ENCODE results near the gene ASCC3. TPM values are rescaled to one million over a fixed set of nuclear protein-coding genes. Genes with fewer than 3 reads are reported as not detected.
"Not testable (repeated sequence)": the region's sequence is repeated elsewhere in the genome, so short reads cannot be mapped to it uniquely, and the experiment has no call there.

The ASCC3 gene
- total and polyA plus RNA-seq, 5 experiments from 2014 or later: 18.0 to 42.3 (median 24.6) TPM

DNA sequence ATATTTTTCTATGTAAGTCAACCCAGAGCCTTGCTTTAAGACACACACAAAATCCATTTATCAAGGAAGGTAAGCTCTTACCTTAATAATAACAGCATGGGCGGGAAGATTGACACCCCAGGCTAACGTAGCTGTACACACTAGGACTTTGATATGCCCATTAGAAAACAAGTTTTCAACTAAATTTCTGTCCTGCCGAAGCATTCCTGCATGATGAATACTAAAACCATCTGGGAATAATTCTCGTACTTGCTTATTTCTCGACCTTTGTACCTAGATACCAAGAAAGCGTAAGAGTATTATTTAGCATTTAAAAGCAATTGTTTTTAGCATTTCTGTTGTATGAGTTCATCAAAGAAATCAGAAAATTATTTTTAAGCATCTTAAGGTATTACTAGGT lies 218.9 kb downstream of the ASCC3 start:
- no peaks in the 10 kb centered on the region for H3K27me3 Mint-ChIP-seq
- peaks cover 0 to 8% (median 4%) of the 10 kb centered on the region in 4 donors for H3K4me1 Mint-ChIP-seq
- DNase-seq (no peak), ATAC-seq (no peak)
- H3K9me3 Mint-ChIP-seq: no peaks in the 10 kb centered on the region
- H3K36me3 Mint-ChIP-seq: peaks cover 0 to 13% (median 9%) of the 10 kb centered on the region in 3 donors
- H3K27ac Mint-ChIP-seq: no peak overlapping the region
- POLR2A ChIA-PET: no interaction called here
- no peak overlapping the region for H3K4me3 Mint-ChIP-seq

DNA sequence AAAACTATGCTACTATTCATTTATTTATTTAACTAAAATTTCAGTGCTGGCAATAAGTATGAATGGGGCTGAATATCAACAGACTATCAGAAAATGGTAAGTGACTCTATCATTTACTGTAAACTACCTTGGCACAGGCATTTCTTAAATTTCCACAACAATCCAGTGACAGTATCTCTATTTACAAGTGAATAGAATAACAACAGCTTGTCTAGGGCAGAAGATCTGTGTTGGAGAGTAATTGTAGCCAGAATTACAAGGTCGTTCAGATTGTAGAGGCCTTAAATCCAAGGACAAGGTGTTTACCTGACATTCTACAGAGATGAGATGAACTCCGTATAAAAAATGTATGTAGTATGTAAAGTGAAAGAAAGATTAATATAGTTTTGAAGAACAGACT lies 222.6 kb downstream of the ASCC3 start:
- Mint-ChIP-seq H3K4me1 (peaks cover 0 to 4% (median 0%) of the 10 kb centered on the region in 4 donors), H3K36me3 (peaks cover 0 to 34% (median 12%) of the 10 kb centered on the region in 3 donors), H3K27me3 (no peaks in the 10 kb centered on the region), H3K9me3 (no peaks in the 10 kb centered on the region), H3K4me3 (no peak overlapping the region), H3K27ac (no peak overlapping the region)
- POLR2A ChIA-PET: no interaction called here
- ATAC-seq (no peak), DNase-seq (no peak)

- H3K27me3 Mint-ChIP-seq: no peaks in the 10 kb centered on the region
- H3K9me3 Mint-ChIP-seq: no peaks in the 10 kb centered on the region
- no peak for DNase-seq
- POLR2A ChIA-PET: no interaction called here
- no peak for ATAC-seq
- H3K36me3 Mint-ChIP-seq: peaks cover 0 to 38% (median 15%) of the 10 kb centered on the region in 3 donors
- no peak overlapping the region for H3K27ac Mint-ChIP-seq
- peaks cover 0 to under 1% (median 0%) of the 10 kb centered on the region in 4 donors for H3K4me1 Mint-ChIP-seq
- no peak overlapping the region for H3K4me3 Mint-ChIP-seq
These were observed 223.3 kb downstream of the ASCC3 start for GRCh38 chr6:100657678-100658330.

DNA sequence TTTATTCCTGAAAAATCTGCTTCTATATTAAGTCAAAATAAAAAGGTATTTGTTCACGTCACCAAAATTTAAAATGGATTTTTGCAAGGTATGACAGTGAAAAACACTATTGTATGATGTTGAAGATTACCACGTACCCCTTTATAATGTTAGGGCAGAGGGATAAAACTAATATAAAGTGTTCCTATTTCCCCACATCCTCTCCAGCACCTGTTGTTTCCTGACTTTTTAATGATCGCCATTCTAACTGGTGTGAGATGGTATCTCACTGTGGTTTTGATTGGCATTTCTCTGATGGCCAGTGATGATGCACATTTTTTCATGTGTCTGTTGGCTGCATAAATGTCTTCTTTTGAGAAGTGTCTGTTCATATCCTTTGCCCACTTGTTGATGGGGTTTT lies 240.0 kb downstream of the ASCC3 start:
- peaks cover 28 to 74% (median 66%) of the 10 kb centered on the region in 3 donors for H3K36me3 Mint-ChIP-seq
- H3K4me3 Mint-ChIP-seq, ATAC-seq: not testable (repeated sequence)

DNA sequence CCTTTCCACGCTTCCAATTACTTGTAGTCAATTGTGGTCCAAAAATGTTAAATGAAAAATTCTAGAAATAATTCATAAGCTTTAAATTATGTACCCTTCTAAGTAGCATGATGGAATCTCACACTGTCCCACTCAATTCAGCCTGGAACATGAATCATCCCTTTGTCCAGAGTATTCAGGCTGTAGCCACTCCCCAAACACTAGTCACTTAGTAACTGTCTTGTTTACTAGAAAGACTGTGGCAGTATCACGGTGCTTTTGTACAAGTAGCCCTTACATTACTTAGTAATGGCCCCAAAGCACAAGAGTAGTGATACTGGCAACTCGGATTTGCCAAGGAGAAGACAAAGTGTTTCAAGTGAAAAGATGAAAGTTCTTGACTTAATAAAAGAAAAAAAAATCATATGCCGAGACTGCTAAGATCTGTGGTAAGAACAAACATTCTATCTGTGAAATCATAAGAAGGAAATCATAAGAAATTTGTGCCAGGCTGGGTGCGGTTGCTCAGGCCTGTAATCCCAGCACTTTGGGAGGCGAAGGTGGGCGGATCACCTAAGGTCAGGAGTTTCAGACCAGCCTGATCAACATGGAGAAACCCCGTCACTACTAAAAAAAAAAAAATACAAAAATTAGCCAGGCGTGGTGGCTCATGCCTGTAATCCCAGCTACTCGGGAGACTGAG lies 247.9 kb downstream of the ASCC3 start:
- Mint-ChIP-seq H3K4me1 (no peaks in the 10 kb centered on the region), H3K9me3 (no peaks in the 10 kb centered on the region), H3K36me3 (peaks cover 12 to 47% (median 29%) of the 10 kb centered on the region in 3 donors), H3K4me3 (no peak overlapping the region), H3K27me3 (no peaks in the 10 kb centered on the region), H3K27ac (no peak overlapping the region)
- POLR2A ChIA-PET: interaction anchor here (0.7 kb wide), 1 partner anchor 1151 kb away, joined by 3 read pairs; no protein-coding TSS in a partner anchor
- no peak for DNase-seq
- ATAC-seq: no peak

More for the DNA sequence above, 240.0 kb downstream of the ASCC3 start:
- POLR2A ChIA-PET, DNase-seq, H3K27me3 Mint-ChIP-seq, H3K9me3 Mint-ChIP-seq, H3K27ac Mint-ChIP-seq, H3K4me1 Mint-ChIP-seq: not testable (repeated sequence)

GRCh38 chr6:100630536-100630935 lies 250.6 kb downstream of the ASCC3 start:
- POLR2A ChIA-PET: no interaction called here
- Mint-ChIP-seq H3K9me3 (no peaks in the 10 kb centered on the region), H3K27me3 (no peaks in the 10 kb centered on the region), H3K4me1 (no peaks in the 10 kb centered on the region), H3K36me3 (peaks cover 12 to 45% (median 25%) of the 10 kb centered on the region in 3 donors), H3K27ac (no peak overlapping the region), H3K4me3 (no peak overlapping the region)
- no peak for ATAC-seq
- no peak for DNase-seq

DNA sequence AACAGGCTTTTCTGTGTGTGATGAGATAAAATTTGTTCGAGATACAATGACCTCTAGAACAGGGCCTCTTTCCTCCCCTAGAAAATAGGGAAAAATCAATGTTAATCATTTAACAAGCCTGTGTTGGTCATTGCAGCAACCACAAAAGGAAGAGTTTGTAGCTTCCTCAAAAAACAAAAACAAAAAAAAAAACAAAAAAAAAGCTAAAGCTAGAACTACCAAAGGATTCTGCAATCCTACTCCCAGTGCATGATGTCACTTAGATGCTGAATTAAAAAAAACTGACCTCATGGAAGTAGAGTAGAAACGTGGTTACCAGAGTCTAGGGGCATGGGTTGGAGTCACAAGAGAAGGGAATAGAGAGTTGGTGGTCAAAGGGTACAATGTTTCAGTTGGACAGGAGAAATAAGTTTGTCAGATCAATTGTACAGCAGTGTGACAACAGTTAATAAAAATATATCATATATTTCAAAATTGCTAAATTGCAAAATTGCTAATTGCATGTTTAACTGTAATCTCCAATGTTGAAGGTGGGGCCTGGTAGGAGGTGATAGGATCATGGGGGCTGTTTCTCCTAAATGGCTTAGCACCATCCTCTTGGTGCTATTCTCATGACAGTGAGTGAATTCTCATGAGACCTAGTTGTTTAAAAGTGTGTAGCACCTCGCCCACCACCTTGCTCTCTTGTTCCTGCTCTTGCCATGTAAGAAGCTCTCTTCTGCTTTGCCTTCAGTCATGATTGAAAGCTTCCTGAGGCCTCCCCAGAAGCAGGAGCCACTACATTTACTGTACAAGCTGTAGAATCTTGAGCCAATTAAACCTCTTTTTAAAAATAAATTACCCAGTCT lies 253.0 kb downstream of the ASCC3 start:
- Mint-ChIP-seq H3K36me3 (peaks cover 25 to 47% (median 35%) of the 10 kb centered on the region in 3 donors), H3K9me3 (no peaks in the 10 kb centered on the region), H3K27me3 (no peaks in the 10 kb centered on the region), H3K4me3 (no peak overlapping the region), H3K4me1 (no peaks in the 10 kb centered on the region), H3K27ac (no peak overlapping the region)
- POLR2A ChIA-PET: interaction anchor here (0.6 kb wide), 1 partner anchor 1024 kb away, joined by 3 read pairs; no protein-coding TSS in a partner anchor
- ATAC-seq (no peak), DNase-seq (no peak)

GRCh38 chr6:100626721-100627120 lies 254.4 kb downstream of the ASCC3 start:
- DNase-seq: no peak
- H3K4me3 Mint-ChIP-seq: no peak overlapping the region
- POLR2A ChIA-PET: no interaction called here
- H3K36me3 Mint-ChIP-seq: peaks cover 31 to 50% (median 45%) of the 10 kb centered on the region in 3 donors
- no peak for ATAC-seq
- no peaks in the 10 kb centered on the region for H3K4me1 Mint-ChIP-seq
- no peaks in the 10 kb centered on the region for H3K27me3 Mint-ChIP-seq
- H3K9me3 Mint-ChIP-seq: peaks cover 0 to 7% (median 0%) of the 10 kb centered on the region in 9 donors
- no peak overlapping the region for H3K27ac Mint-ChIP-seq

- Mint-ChIP-seq H3K27ac (no peak overlapping the region), H3K36me3 (peaks cover 37 to 58% (median 57%) of the 10 kb centered on the region in 3 donors), H3K9me3 (peaks cover 0 to 12% (median 2%) of the 10 kb centered on the region in 9 donors), H3K4me1 (no peaks in the 10 kb centered on the region), H3K27me3 (no peaks in the 10 kb centered on the region), H3K4me3 (no peak overlapping the region)
- DNase-seq: no peak
- POLR2A ChIA-PET: no interaction called here
- ATAC-seq: no peak
These were observed 258.0 kb downstream of the ASCC3 start for GRCh38 chr6:100622907-100623692.

GRCh38 chr6:100620085-100620840 lies 260.9 kb downstream of the ASCC3 start:
- no peak overlapping the region for H3K4me3 Mint-ChIP-seq
- H3K9me3 Mint-ChIP-seq: peaks cover 0 to 12% (median 2%) of the 10 kb centered on the region in 9 donors
- DNase-seq (no peak), ATAC-seq (no peak)
- H3K27ac Mint-ChIP-seq: no peak overlapping the region
- POLR2A ChIA-PET: no interaction called here
- H3K27me3 Mint-ChIP-seq: no peaks in the 10 kb centered on the region
- peaks cover 32 to 52% (median 50%) of the 10 kb centered on the region in 3 donors for H3K36me3 Mint-ChIP-seq
- peaks cover 0 to under 1% (median 0%) of the 10 kb centered on the region in 4 donors for H3K4me1 Mint-ChIP-seq

GRCh38 chr6:100618351-100618671 lies 262.8 kb downstream of the ASCC3 start:
- Mint-ChIP-seq H3K36me3 (peaks cover 24 to 49% (median 44%) of the 10 kb centered on the region in 3 donors), H3K4me3 (no peak overlapping the region), H3K4me1 (peaks cover 0 to 2% (median 0%) of the 10 kb centered on the region in 4 donors), H3K9me3 (peaks cover 0 to 12% (median 2%) of the 10 kb centered on the region in 9 donors), H3K27me3 (no peaks in the 10 kb centered on the region), H3K27ac (no peak overlapping the region)
- POLR2A ChIA-PET: no interaction called here
- ATAC-seq: no peak
- DNase-seq: no peak

Data from naive thymus-derived CD8-positive, alpha-beta T cell (primary cell).